ENCODE measurements around the gene ABI1.
"Not testable (repeated sequence)": the region's sequence is repeated elsewhere in the genome, so short reads cannot be mapped to it uniquely, and the experiment has no call there.

The ABI1 gene

DNA sequence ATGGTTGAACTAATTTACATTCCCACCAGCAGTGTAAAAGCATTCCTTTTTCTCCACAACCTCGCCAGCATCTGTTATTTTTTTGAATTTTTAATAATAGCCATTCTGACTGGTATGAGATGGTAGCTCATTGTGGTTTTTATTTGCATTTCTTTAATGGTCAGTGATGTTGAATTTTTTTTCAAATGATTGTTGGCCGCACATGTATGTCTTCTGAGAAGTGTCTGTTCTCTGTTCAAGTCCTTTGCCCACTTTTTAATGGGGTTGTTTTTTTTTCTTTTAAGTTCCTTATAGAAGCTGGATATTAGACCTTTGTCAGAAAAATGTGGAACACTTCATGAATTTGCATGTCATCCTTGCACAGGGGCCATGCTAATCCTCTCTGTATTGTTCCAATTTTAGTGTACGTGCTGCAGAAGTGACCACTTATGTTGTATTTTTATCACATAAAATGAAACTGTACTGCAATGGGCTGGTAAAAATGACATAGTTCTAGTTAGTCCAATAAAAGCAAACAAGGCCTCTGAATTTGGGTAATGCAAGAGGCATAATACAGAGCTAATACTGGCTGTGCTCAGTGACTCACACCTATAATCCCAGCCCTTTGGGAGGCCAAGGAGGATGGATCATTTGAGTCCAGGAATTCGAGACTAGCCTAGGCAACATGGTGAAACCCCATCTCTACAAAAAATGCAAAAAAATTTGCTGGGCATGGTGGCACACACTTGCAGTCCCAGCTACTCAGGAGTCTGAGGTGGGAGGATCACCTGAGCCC lies 70.3 kb downstream of the ABI1 start (continued):
- no peak for TF ChIP-seq ZNF280C (tag by site-specific recombination; IDR thresholded peaks at IDR 0.05)

DNA sequence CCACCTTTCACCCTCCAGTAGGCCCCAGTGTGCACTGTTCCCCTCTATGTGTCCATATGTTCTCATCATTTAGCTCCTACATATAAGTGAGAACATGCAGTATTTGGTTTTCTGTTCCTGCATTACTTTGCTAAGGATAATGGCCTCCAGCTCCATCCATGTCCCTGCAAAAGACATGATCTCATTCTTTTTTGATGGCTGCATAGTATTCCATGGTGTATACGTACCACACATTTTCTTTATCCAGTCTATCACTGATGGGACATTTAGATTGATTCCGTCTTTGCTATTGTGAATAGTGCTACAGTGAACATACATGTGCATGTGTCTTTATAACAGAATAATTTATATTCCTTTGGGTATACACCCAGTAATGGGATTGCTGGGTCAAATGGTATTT lies 71.0 kb downstream of the ABI1 start:
- H3K27ac ChIP-seq (ENCODE audit: extremely low read depth, low read depth, low read length); H3K9me3 ChIP-seq (ENCODE audit: control insufficient read depth, insufficient read depth, low read depth, low read length); CTCF ChIA-PET; H3K36me3 ChIP-seq (ENCODE audit: control insufficient read depth in 2 of 2, insufficient read depth in 1 of 2, low read length in 2 of 2); H3K4me1 ChIP-seq (ENCODE audit: control insufficient read depth, insufficient read depth, low read length); POLR2A ChIA-PET; H3K4me3 ChIP-seq (ENCODE audit: low read depth, low read length): not testable (repeated sequence)
- TF ChIP-seq ZNF146 (tag by site-specific recombination; IDR thresholded peaks at IDR 0.05): peak; percentile 73

GRCh38 chr10:26787362-26787761 lies 73.4 kb downstream of the ABI1 start:
- Histone ChIP-seq H3K36me3 (ENCODE audit: control insufficient read depth in 2 of 2, insufficient read depth in 1 of 2, low read length in 2 of 2) (no peaks in the 10 kb centered on the region), H3K27ac (ENCODE audit: extremely low read depth, low read depth, low read length) (no peak overlapping the region), H3K4me3 (ENCODE audit: low read depth, low read length) (no peak overlapping the region), H3K9me3 (ENCODE audit: control insufficient read depth, insufficient read depth, low read depth, low read length) (no peaks in the 10 kb centered on the region), H3K4me1 (ENCODE audit: control insufficient read depth, insufficient read depth, low read length) (no peaks in the 10 kb centered on the region)
- ChIA-PET CTCF (interaction anchor here (0.7 kb wide), 1 partner anchor 11 kb away, joined by 3 read pairs; no protein-coding TSS in a partner anchor), POLR2A (no interaction called here)
- TF ChIP-seq, protein P1, sequence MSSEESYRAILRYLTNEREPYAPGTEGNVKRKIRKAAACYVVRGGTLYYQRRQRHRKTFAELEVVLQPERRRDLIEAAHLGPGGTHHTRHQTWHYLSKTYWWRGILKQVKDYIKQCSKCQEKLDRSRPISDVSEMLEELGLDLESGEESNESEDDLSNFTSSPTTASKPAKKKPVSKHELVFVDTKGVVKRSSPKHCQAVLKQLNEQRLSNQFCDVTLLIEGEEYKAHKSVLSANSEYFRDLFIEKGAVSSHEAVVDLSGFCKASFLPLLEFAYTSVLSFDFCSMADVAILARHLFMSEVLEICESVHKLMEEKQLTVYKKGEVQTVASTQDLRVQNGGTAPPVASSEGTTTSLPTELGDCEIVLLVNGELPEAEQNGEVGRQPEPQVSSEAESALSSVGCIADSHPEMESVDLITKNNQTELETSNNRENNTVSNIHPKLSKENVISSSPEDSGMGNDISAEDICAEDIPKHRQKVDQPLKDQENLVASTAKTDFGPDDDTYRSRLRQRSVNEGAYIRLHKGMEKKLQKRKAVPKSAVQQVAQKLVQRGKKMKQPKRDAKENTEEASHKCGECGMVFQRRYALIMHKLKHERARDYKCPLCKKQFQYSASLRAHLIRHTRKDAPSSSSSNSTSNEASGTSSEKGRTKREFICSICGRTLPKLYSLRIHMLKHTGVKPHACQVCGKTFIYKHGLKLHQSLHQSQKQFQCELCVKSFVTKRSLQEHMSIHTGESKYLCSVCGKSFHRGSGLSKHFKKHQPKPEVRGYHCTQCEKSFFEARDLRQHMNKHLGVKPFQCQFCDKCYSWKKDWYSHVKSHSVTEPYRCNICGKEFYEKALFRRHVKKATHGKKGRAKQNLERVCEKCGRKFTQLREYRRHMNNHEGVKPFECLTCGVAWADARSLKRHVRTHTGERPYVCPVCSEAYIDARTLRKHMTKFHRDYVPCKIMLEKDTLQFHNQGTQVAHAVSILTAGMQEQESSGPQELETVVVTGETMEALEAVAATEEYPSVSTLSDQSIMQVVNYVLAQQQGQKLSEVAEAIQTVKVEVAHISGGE (tag by site-specific recombination; conservative IDR thresholded peaks at IDR 0.05; ENCODE audit: low read depth): no peak
- TF ChIP-seq ZNF791 (tag by site-specific recombination; IDR thresholded peaks at IDR 0.05) (no peak), ZNF654 (tag by site-specific recombination; IDR thresholded peaks at IDR 0.05; ENCODE audit: low read depth) (no peak), ZNF211 (tag by site-specific recombination; IDR thresholded peaks at IDR 0.05; ENCODE audit: low read depth) (no peak), ZNF266 (tag by site-specific recombination; IDR thresholded peaks at IDR 0.05; ENCODE audit: low read depth) (no peak), TCF7L2 (IDR thresholded peaks at IDR 0.05; ENCODE audit: borderline replicate concordance, low read depth, low read length) (no peak), BCL11A (tag by site-specific recombination; IDR thresholded peaks at IDR 0.05; ENCODE audit: low read depth) (no peak), ZNF302 (tag by site-specific recombination; IDR thresholded peaks at IDR 0.05; ENCODE audit: low read depth) (no peak), SALL2 (tag by site-specific recombination; IDR thresholded peaks at IDR 0.05; ENCODE audit: borderline replicate concordance) (no peak), ZNF391 (tag by site-specific recombination; IDR thresholded peaks at IDR 0.05; ENCODE audit: borderline replicate concordance, low read depth) (no peak)
- TF ChIP-seq, protein P2, sequence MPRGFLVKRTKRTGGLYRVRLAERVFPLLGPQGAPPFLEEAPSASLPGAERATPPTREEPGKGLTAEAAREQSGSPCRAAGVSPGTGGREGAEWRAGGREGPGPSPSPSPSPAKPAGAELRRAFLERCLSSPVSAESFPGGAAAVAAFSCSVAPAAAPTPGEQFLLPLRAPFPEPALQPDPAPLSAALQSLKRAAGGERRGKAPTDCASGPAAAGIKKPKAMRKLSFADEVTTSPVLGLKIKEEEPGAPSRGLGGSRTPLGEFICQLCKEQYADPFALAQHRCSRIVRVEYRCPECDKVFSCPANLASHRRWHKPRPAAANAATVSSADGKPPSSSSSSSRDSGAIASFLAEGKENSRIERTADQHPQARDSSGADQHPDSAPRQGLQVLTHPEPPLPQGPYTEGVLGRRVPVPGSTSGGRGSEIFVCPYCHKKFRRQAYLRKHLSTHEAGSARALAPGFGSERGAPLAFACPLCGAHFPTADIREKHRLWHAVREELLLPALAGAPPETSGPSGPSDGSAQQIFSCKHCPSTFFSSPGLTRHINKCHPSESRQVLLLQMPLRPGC (tag by site-specific recombination; IDR thresholded peaks at IDR 0.05): no peak
- TF ChIP-seq, protein P3, sequence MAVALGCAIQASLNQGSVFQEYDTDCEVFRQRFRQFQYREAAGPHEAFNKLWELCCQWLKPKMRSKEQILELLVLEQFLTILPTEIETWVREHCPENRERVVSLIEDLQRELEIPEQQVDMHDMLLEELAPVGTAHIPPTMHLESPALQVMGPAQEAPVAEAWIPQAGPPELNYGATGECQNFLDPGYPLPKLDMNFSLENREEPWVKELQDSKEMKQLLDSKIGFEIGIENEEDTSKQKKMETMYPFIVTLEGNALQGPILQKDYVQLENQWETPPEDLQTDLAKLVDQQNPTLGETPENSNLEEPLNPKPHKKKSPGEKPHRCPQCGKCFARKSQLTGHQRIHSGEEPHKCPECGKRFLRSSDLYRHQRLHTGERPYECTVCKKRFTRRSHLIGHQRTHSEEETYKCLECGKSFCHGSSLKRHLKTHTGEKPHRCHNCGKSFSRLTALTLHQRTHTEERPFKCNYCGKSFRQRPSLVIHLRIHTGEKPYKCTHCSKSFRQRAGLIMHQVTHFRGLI (tag by site-specific recombination; IDR thresholded peaks at IDR 0.05): no peak
- TF ChIP-seq, protein P4, sequence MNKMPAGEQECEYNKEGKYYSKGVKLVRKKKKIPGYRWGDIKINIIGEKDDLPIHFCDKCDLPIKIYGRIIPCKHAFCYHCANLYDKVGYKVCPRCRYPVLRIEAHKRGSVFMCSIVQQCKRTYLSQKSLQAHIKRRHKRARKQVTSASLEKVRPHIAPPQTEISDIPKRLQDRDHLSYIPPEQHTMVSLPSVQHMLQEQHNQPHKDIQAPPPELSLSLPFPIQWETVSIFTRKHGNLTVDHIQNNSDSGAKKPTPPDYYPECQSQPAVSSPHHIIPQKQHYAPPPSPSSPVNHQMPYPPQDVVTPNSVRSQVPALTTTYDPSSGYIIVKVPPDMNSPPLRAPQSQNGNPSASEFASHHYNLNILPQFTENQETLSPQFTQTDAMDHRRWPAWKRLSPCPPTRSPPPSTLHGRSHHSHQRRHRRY (tag by site-specific recombination; IDR thresholded peaks at IDR 0.05): no peak
- TF ChIP-seq, protein P5, sequence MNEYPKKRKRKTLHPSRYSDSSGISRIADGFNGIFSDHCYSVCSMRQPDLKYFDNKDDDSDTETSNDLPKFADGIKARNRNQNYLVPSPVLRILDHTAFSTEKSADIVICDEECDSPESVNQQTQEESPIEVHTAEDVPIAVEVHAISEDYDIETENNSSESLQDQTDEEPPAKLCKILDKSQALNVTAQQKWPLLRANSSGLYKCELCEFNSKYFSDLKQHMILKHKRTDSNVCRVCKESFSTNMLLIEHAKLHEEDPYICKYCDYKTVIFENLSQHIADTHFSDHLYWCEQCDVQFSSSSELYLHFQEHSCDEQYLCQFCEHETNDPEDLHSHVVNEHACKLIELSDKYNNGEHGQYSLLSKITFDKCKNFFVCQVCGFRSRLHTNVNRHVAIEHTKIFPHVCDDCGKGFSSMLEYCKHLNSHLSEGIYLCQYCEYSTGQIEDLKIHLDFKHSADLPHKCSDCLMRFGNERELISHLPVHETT (tag by site-specific recombination; IDR thresholded peaks at IDR 0.05): no peak

All from HEK293 (cell line).